Lower leg skin (tissue), 3 donors: ENCODE data around the gene KCNJ4.

Experiments
- CTCF ChIP-seq, 3 donors: fragments of 450-650 bp; IDR thresholded peaks; one replicate each; pipeline ENCODE4 v1.5.1; 2016; ENCODE audit warnings: antibody characterized with exemption in 3 of 3, mild to moderate bottlenecking in 3 of 3, moderate library complexity in 2 of 3
- POLR2A ChIP-seq, 2 donors: fragments of 450-650 bp; IDR thresholded peaks; one replicate each; pipeline ENCODE4 v1.6.1; 2016 to 2017; ENCODE audit warnings: antibody characterized with exemption in 2 of 2, mild to moderate bottlenecking in 1 of 2, moderate library complexity in 1 of 2

- TF ChIP-seq POLR2A (IDR thresholded peaks at IDR 0.05) (no peak), CTCF (IDR thresholded peaks at IDR 0.05) (no peak)
Measured at GRCh38 chr22:38418589-38418988, 36.4 kb downstream of the KCNJ4 start.
